IMR-90 (cell line): ENCODE results near the gene PLA2G4B. TPM values are rescaled to one million over a fixed set of nuclear protein-coding genes. Genes with fewer than 3 reads are reported as not detected.

Experiments
- ATAC-seq: fragments of 200-7000 bp; cut with Tn5 transposase; 2 replicates; pipeline ENCODE4 v1.9.1; 2020; ENCODE audit warnings: low read depth, mild to moderate bottlenecking, moderate library complexity
- BruUV-seq: library from RNA; stranded (reverse); fragments of 400-500 nt; replicated peaks from 2 replicates; lab custom pipeline; 2021; lab: Mats Ljungman, UMichigan
- CTCF ChIA-PET: fragments of 300-600 bp; formaldehyde crosslinking; extraction: SDS; loops from one replicate; lab custom pipeline; 2021; ENCODE audit warnings: antibody characterized with exemption; lab: Yijun Ruan, JAX
- POLR2A ChIA-PET: fragments of 300-600 bp; sonication (Branson Sonifier 250); formaldehyde crosslinking; loops from one replicate; lab custom pipeline; 2022; ENCODE audit warnings: antibody characterized with exemption; ENCODE audit not compliant: unreplicated experiment; lab: Charles Lee
- DNase-seq: peaks from one replicate; pipeline ENCODE4 v3.0.0; 2013
- H2AFZ ChIP-seq: replicated peaks from 2 replicates; pipeline ENCODE3; 2013; ENCODE audit warnings: low read length, mild to moderate bottlenecking; ENCODE audit not compliant: poor library complexity
- H2AK5ac ChIP-seq: 2 replicates; pipeline ENCODE4 v1.6.1; 2013; ENCODE audit warnings: low read depth, low read length, inconsistent platforms
- H2AK9ac ChIP-seq: replicated peaks from 2 replicates; pipeline ENCODE3; 2013; ENCODE audit warnings: mild to moderate bottlenecking, low read depth, low read length, moderate library complexity; ENCODE audit not compliant: poor library complexity
- H2BK120ac ChIP-seq: 2 replicates; pipeline ENCODE4 v1.6.1; 2013; ENCODE audit warnings: low read depth, low read length, inconsistent platforms
- H2BK15ac ChIP-seq: 3 replicates; pipeline ENCODE4 v1.6.1; 2013; ENCODE audit warnings: low read depth, low read length, inconsistent platforms
- H2BK20ac ChIP-seq: 2 replicates; pipeline ENCODE4 v1.6.1; 2013; ENCODE audit warnings: low read depth, mild to moderate bottlenecking, inconsistent platforms, low read length, moderate library complexity
- H2BK5ac ChIP-seq: 2 replicates; pipeline ENCODE4 v1.6.1; 2013; ENCODE audit warnings: mild to moderate bottlenecking, low read depth, low read length, inconsistent platforms; ENCODE audit not compliant: poor library complexity, severe bottlenecking
- H3K14ac ChIP-seq: replicated peaks from 2 replicates; pipeline ENCODE4 v1.6.1; 2013; ENCODE audit warnings: low read depth, low read length, inconsistent platforms
- H3K18ac ChIP-seq: 2 replicates; pipeline ENCODE4 v1.6.1; 2013; ENCODE audit warnings: low read depth, low read length, control low read depth
- H3K23ac ChIP-seq: 2 replicates; pipeline ENCODE4 v1.6.1; 2013; ENCODE audit warnings: low read depth, low read length, inconsistent platforms
- H3K27ac ChIP-seq: 2 replicates; pipeline ENCODE4 v1.5.1; 2013; ENCODE audit warnings: mild to moderate bottlenecking, control low read depth, low read length; ENCODE audit not compliant: insufficient read depth
- H3K27me3 ChIP-seq: 2 replicates; pipeline ENCODE4 v1.6.1; 2013; ENCODE audit warnings: low read length; ENCODE audit not compliant: control insufficient read depth, insufficient read depth
- H3K36me3 ChIP-seq: 2 replicates; pipeline ENCODE4 v1.6.1; 2013; ENCODE audit warnings: low read length, mixed read lengths; ENCODE audit not compliant: control insufficient read depth, insufficient read depth
- H3K4ac ChIP-seq: 2 replicates; pipeline ENCODE4 v1.6.1; 2013; ENCODE audit warnings: low read depth, low read length, inconsistent platforms
- H3K4me1 ChIP-seq: 2 replicates; pipeline ENCODE4 v1.6.1; 2013; ENCODE audit warnings: low read length, mixed read lengths; ENCODE audit not compliant: control insufficient read depth, insufficient read depth
- H3K4me2 ChIP-seq: 2 replicates; pipeline ENCODE4 v1.6.1; 2013; ENCODE audit warnings: low read depth, mild to moderate bottlenecking, control low read depth, low read length, moderate library complexity
- H3K4me3 ChIP-seq: 2 replicates; pipeline ENCODE4 v1.5.1; 2013; ENCODE audit warnings: low read depth, mild to moderate bottlenecking, control low read depth, low read length, moderate library complexity; ENCODE audit not compliant: insufficient read depth
- H3K56ac ChIP-seq: 2 replicates; pipeline ENCODE4 v1.6.1; 2013; ENCODE audit warnings: low read length, inconsistent platforms; ENCODE audit not compliant: insufficient read depth; ENCODE audit errors: extremely low read depth
- H3K79me1 ChIP-seq, 2 experiments: 2 replicates each; pipeline ENCODE4 v1.6.1; 2013; ENCODE audit warnings: low read length in 2 of 2, inconsistent platforms in 1 of 2, low read depth in 1 of 2
- H3K9ac ChIP-seq: 2 replicates; pipeline ENCODE4 v1.6.1; 2013; ENCODE audit warnings: low read depth, low read length, control low read depth
- H3K9me1 ChIP-seq: 2 replicates; pipeline ENCODE4 v1.6.1; 2013; ENCODE audit warnings: low read length, inconsistent platforms; ENCODE audit not compliant: insufficient read depth
- H3K9me3 ChIP-seq: 2 replicates; pipeline ENCODE4 v1.6.1; 2013; ENCODE audit warnings: low read length; ENCODE audit not compliant: control insufficient read depth, insufficient read depth
- H4K20me1 ChIP-seq: 2 replicates; pipeline ENCODE4 v1.6.1; 2013; ENCODE audit warnings: low read length, inconsistent platforms; ENCODE audit not compliant: insufficient read depth
- H4K5ac ChIP-seq: 2 replicates; pipeline ENCODE4 v1.6.1; 2013; ENCODE audit warnings: mild to moderate bottlenecking, low read depth, low read length, control low read depth
- H4K8ac ChIP-seq, 2 experiments: 2 replicates each; pipeline ENCODE4 v1.6.1; 2013; ENCODE audit warnings: low read depth in 2 of 2, low read length in 2 of 2, control low read depth in 1 of 2, inconsistent platforms in 1 of 2
- H4K91ac ChIP-seq: 2 replicates; pipeline ENCODE4 v1.6.1; 2013; ENCODE audit warnings: low read depth, low read length, inconsistent platforms; ENCODE audit not compliant: insufficient read depth
- BHLHE40 ChIP-seq: fragments of 150-350 bp; IDR thresholded peaks from 2 replicates; pipeline ENCODE4 v1.6.1; 2016; ENCODE audit warnings: mild to moderate bottlenecking, low read depth, low read length
- CHD1 ChIP-seq: IDR thresholded peaks from 2 replicates; pipeline ENCODE4 v1.6.1; 2012; ENCODE audit warnings: low read depth, low read length, improper control_type of control experiment
- CTCF ChIP-seq: conservative IDR thresholded peaks from 2 replicates; pipeline ENCODE4 v1.5.1; 2012; ENCODE audit warnings: mild to moderate bottlenecking, low read depth, low read length, improper control_type of control experiment
- ELK1 ChIP-seq: fragments of 150-350 bp; IDR thresholded peaks from 2 replicates; pipeline ENCODE4 v1.6.1; 2016; ENCODE audit warnings: low read depth, mild to moderate bottlenecking, low read length, moderate library complexity, borderline replicate concordance
- MAFK ChIP-seq: IDR thresholded peaks from 2 replicates; pipeline ENCODE4 v1.6.1; 2012; ENCODE audit warnings: low read depth, low read length, improper control_type of control experiment
- MXI1 ChIP-seq: IDR thresholded peaks from 2 replicates; pipeline ENCODE4 v1.6.1; 2012; ENCODE audit warnings: low read depth, mild to moderate bottlenecking, low read length, moderate library complexity, borderline replicate concordance
- RFX5 ChIP-seq: IDR thresholded peaks from 2 replicates; pipeline ENCODE4 v1.8.0; 2012; ENCODE audit warnings: low read depth, mild to moderate bottlenecking, low read length, moderate library complexity
- SMC3 ChIP-seq: fragments of 150-350 bp; IDR thresholded peaks from 2 replicates; pipeline ENCODE4 v1.6.1; 2016; ENCODE audit warnings: low read depth, mild to moderate bottlenecking, antibody characterized with exemption, low read length, moderate library complexity
- WGBS, 2 experiments: methylation state at CpG; one replicate each; pipeline versions ENCODE4 v1.1.5 to v1.1.7; 2013; ENCODE audit warnings: missing lambda C conversion rate in 2 of 2; ENCODE audit not compliant: insufficient read length in 1 of 2; ENCODE audit errors: extremely low coverage in 2 of 2; 5-methylcytosine and 5-hydroxymethylcytosine counted together
- dilution Hi-C: fragments of 300-500 bp; cut with HindIII; formaldehyde crosslinking; loops from one replicate; pipeline ENCODE4 v1.14.3; 2018; ENCODE audit warnings: low sequenced_read_pairs; ENCODE audit not compliant: unreplicated experiment
- in situ Hi-C: fragments of 300-500 bp; cut with MboI; formaldehyde crosslinking; loops from 3 replicates; pipeline ENCODE4 v1.14.3; 2019; ENCODE audit warnings: low sequenced_read_pairs, inconsistent platforms, mixed read lengths
- intact Hi-C: fragments of 100-400 bp; cut with micrococcal nuclease; formaldehyde crosslinking; loops from 2 replicates; pipeline ENCODE4 v1.10.0; 2022
- polyA plus RNA-seq, 3 experiments: library from polyadenylated mRNA; depleted of rRNA; stranded (reverse); fragments of >200 nt; gene quantifications; 2 replicates each; pipeline ENCODE4 v1.2.3, GENCODE V29; 2012; ENCODE audit warnings: low replicate concordance in 1 of 3
- total RNA-seq: library from RNA; depleted of rRNA; stranded (reverse); fragments of >200 nt; gene quantifications from 2 replicates; pipeline ENCODE4 v1.2.3, GENCODE V29; 2012

The PLA2G4B gene
- total and polyA plus RNA-seq, 2 of the 4 experiments (the other 2 are of a cell fraction): 0.18 to 3.1 TPM

- peaks cover 0 to 3% of the 10 kb centered on the region in 2 experiments; a peak in 1 of 4 replicates for H3K79me1 ChIP-seq
- dilution Hi-C loops (no loop called here), intact Hi-C loops (no loop called here), in situ Hi-C loops (no loop called here)
- DNase-seq: no peak
- H3K4me1 ChIP-seq: no peaks in the 10 kb centered on the region
- no peak overlapping the region for H3K14ac ChIP-seq
- no peak overlapping the region for H2BK15ac ChIP-seq
- no peak for ATAC-seq
- H3K4me2 ChIP-seq: no peak overlapping the region
- H2AK9ac ChIP-seq: no peak overlapping the region
- H3K56ac ChIP-seq: no peak overlapping the region
- H2BK120ac ChIP-seq: no peak overlapping the region
- H3K27me3 ChIP-seq: no peaks in the 10 kb centered on the region
- no peak overlapping the region for H3K4ac ChIP-seq
- 100% methylated on average over 8 of the region's 10 CpGs; no CpG with 5 or more reads in 1 of the 2 experiments for WGBS, 2 experiments
- no peak overlapping the region for H2AK5ac ChIP-seq
- peaks cover 6% of the 10 kb centered on the region; the same call in 1 of the 2 replicates for H3K36me3 ChIP-seq
- no peak overlapping the region for H4K5ac ChIP-seq
- no peak overlapping the region for H4K8ac ChIP-seq
- H3K18ac ChIP-seq: no peak overlapping the region
- ChIA-PET CTCF (no interaction called here), POLR2A (interaction anchor here (0.6 kb wide), 1 partner anchor 67 kb away, joined by 4 read pairs; no protein-coding TSS in a partner anchor)
- H2BK20ac ChIP-seq: no peak overlapping the region
- H2BK5ac ChIP-seq: no peak overlapping the region
- no TSS peak for BruUV-seq
- no peaks in the 10 kb centered on the region for H3K9me3 ChIP-seq
- H3K4me3 ChIP-seq: no peak overlapping the region
- no peak for TF ChIP-seq ELK1
- TF ChIP-seq MAFK: no peak
- TF ChIP-seq CTCF: no peak
- TF ChIP-seq BHLHE40: no peak
- no peak for TF ChIP-seq SMC3
- TF ChIP-seq CHD1: no peak
- TF ChIP-seq RFX5: no peak
- no peak for TF ChIP-seq MXI1
- H4K20me1 ChIP-seq: peaks cover 9% of the 10 kb centered on the region
- H2AFZ ChIP-seq: no peak overlapping the region
- no peak overlapping the region for H3K27ac ChIP-seq
- H3K9ac ChIP-seq: no peak overlapping the region
- no peak overlapping the region for H3K23ac ChIP-seq
- H4K91ac ChIP-seq: no peak overlapping the region
- H3K9me1 ChIP-seq: no peaks in the 10 kb centered on the region
Measured at GRCh38 chr15:41841131-41841530, 2.5 kb downstream of the PLA2G4B start.
